ENCODE results near the gene ARAP2. TPM values are rescaled to one million over a fixed set of nuclear protein-coding genes. Genes with fewer than 3 reads are reported as not detected.

Gene ARAP2
- total and polyA plus RNA-seq, 8 donors = 4.3 to 35.2 (median 6.0) TPM

DNA sequence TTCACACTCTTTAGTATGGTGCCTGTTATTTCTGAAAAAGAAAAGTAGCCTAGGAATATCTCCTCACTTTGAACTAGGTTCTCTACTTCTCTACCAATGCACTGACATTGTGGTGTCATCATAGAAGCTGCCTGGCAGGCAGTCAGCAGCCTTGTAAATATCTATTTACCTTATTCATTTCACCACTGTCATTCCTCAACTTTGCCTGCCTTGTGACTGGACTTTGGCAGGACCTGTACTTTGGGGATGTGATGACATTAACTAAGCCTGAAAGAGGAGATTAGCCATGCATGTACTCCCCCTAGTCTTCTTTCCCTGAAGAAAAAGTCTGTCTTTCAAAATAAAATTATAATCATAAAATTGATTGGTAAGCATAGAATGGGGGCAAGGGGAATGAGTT lies 207.2 kb downstream of the ARAP2 start:
- intact Hi-C loops (cut with DNase I) = no loop called here
- ATAC-seq = no peak

DNA sequence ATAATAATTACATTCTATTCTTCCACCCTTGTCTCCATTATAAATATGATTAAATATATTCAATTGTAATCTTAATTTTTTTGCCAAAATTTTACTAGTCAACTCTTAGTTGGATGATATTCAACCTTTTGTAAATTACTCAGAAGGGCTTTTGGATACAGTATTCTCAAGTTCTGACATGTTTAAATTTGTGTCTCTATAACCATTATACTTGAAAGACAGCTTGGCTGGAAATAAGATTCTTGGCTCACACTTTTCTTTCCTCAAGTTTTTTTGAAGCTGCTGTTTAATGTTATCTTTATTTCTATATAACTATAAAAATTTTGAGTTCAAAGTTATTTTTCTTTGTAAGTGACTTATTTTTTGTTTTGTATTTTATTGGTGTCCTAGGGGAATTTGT lies 214.4 kb downstream of the ARAP2 start:
- Histone ChIP-seq H3K9me3 (no peaks in the 10 kb centered on the region), H3K27ac (no peak overlapping the region), H3K27me3 (no peaks in the 10 kb centered on the region), H3K36me3 (no peaks in the 10 kb centered on the region), H3K4me3 (no peak overlapping the region), H3K4me1 (no peaks in the 10 kb centered on the region)
- DNase-seq (no peak), ATAC-seq (no peak)
- intact Hi-C loops (cut with DNase I) = no loop called here
- TF ChIP-seq, protein P1, sequence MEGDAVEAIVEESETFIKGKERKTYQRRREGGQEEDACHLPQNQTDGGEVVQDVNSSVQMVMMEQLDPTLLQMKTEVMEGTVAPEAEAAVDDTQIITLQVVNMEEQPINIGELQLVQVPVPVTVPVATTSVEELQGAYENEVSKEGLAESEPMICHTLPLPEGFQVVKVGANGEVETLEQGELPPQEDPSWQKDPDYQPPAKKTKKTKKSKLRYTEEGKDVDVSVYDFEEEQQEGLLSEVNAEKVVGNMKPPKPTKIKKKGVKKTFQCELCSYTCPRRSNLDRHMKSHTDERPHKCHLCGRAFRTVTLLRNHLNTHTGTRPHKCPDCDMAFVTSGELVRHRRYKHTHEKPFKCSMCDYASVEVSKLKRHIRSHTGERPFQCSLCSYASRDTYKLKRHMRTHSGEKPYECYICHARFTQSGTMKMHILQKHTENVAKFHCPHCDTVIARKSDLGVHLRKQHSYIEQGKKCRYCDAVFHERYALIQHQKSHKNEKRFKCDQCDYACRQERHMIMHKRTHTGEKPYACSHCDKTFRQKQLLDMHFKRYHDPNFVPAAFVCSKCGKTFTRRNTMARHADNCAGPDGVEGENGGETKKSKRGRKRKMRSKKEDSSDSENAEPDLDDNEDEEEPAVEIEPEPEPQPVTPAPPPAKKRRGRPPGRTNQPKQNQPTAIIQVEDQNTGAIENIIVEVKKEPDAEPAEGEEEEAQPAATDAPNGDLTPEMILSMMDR (IDR thresholded peaks at IDR 0.05) = no peak

More for the DNA sequence above, 207.2 kb downstream of the ARAP2 start:
- TF ChIP-seq, protein P1 (IDR thresholded peaks at IDR 0.05) = no peak
- Histone ChIP-seq H3K4me3 (no peak overlapping the region), H3K27me3 (no peaks in the 10 kb centered on the region), H3K4me1 (no peaks in the 10 kb centered on the region), H3K27ac (no peak overlapping the region), H3K36me3 (no peaks in the 10 kb centered on the region), H3K9me3 (no peaks in the 10 kb centered on the region)
- no peak for DNase-seq

DNA sequence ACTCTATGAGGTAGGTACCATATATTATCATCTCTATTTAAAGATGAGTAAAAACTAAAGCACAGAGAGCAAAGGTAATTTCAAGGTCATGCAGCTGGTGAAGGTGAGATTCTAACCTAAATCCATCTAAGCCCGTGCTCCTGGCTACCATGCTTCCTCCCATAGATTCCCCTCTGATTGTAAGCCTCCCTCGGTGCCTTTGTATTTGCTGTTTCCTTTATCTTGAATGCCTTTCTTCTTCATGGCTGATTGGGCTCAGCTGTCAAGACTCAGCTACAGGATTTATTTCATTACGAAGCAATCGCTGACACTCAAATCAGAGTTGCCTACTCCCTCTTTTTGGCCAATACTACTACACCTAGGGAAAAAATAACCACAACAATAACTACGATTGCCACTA lies 217.1 kb downstream of the ARAP2 start:
- Histone ChIP-seq H3K27me3 (no peaks in the 10 kb centered on the region), H3K27ac (no peak overlapping the region), H3K4me1 (no peaks in the 10 kb centered on the region), H3K36me3 (no peaks in the 10 kb centered on the region), H3K4me3 (no peak overlapping the region), H3K9me3 (no peaks in the 10 kb centered on the region)
- intact Hi-C loops (cut with DNase I) = no loop called here
- DNase-seq (no peak), ATAC-seq (no peak)
- TF ChIP-seq, protein P1 (IDR thresholded peaks at IDR 0.05) = no peak

DNA sequence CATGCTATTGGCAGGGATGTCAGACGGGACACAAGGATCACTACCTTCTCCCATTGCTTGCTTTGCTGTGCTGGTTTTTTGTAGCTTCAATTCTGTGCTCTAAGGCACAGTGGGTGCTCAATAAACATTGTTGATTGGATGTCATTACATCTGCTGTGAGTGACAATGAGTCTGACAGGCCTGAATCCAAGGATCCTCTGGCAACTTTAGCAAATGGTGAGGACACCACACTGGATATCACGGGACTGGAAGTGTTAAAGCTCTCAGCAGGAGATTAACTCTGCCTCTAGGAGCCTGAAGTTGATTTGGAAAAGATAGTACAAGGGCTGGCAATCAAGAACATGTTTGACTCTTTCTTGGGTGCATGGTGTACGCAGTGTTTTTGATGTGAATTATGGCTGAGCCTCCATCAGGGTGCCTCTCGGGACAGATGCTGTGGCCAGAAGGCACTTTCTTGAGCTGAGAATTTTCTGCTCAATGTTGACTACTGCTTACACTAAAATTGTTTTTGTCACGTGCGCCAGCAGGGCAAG lies 217.9 kb downstream of the ARAP2 start:
- DNase-seq = no peak
- no peaks in the 10 kb centered on the region for H3K36me3 ChIP-seq
- no peaks in the 10 kb centered on the region for H3K4me1 ChIP-seq
- ATAC-seq = no peak
- TF ChIP-seq, protein P1 (IDR thresholded peaks at IDR 0.05) = no peak
- H3K4me3 ChIP-seq = no peak overlapping the region
- intact Hi-C loops (cut with DNase I) = no loop called here
- H3K27ac ChIP-seq = no peak overlapping the region
- H3K27me3 ChIP-seq = no peaks in the 10 kb centered on the region
- no peaks in the 10 kb centered on the region for H3K9me3 ChIP-seq

DNA sequence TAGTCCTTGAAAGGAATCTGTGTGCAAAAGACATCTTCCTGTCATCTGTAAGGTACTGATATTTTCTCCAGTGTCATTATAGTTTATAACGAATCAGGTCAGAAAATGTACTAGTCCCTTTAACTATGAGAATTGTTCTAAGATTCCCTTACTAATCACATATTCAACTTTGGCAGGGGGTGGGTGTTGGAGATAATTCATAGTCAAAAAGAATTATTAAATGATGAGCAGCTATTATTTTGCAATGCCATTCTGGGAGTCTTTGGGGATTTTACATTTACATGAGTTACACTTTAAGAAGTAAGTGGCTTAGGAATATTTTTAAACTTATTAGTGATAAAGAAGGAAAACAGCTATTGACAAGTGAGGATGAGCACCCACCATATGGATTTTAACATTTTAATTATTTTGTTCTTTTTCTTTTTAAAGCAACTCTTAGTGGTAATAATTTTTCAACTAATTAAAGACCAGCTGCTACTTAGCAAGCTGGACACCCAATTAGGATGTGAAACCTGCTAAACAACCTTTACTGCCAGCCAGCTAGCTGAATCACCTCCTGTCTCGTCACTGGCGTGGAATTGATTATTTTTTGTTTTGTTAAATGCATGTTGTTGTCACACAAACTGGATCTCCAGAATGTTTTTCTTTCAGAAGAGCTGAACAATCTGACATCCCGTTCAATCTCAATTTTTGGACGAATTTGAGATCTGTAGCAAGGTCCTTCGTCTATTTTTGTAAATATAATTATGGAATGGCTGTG lies 219.2 kb downstream of the ARAP2 start:
- Histone ChIP-seq H3K27ac (no peak overlapping the region), H3K9me3 (no peaks in the 10 kb centered on the region), H3K36me3 (no peaks in the 10 kb centered on the region), H3K4me3 (no peak overlapping the region), H3K27me3 (no peaks in the 10 kb centered on the region), H3K4me1 (no peaks in the 10 kb centered on the region)
- intact Hi-C loops (cut with DNase I) = no loop called here
- no peak for ATAC-seq
- TF ChIP-seq, protein P1 (IDR thresholded peaks at IDR 0.05) = no peak
- no peak for DNase-seq
